GM19324 (cell line): ENCODE results near the gene MEAK7.
"Not testable (repeated sequence)": the region's sequence is repeated elsewhere in the genome, so short reads cannot be mapped to it uniquely, and the experiment has no call there.

Experiments
- ATAC-seq: cut with Tn5 transposase; IDR thresholded peaks from one replicate; pipeline ENCODE4 v1.9.1; 2021; ENCODE audit warnings: mild to moderate bottlenecking, moderate library complexity; ENCODE audit not compliant: unreplicated experiment, low FRiP score

The MEAK7 gene

GRCh38 chr16:84534815-84535214, 30.4 kb upstream of the MEAK7 start:
- ATAC-seq, result no peak

DNA sequence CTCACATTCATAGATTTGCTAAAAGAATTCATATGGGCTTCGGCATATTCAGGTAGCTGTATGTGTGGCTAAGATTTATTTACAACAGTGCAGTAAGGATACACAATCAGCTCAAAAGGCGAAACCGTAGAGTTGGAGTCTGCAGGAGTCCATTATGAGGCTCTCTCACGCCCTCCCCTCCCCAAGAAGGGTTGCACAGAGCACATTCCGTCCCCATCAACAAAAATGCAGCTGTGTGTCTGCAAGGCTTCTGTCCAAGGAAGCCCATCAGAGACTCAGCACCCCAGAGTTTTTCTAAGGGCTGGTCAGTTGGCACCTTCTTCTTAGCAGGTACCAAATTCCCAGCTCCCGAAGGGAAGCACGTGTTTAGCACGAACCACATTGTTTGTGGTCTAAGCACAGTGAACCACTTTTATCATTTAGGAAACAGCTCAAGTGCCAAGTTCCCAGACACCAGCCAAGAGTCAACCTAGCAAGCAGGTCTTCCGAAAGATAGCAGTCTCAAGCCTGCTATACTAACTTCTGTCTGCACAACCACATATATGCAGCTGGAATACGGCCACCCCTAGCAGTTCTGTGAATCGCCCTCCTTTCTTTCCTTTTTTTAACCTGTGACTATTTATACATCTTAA, 28.5 kb upstream of the MEAK7 start:
- ATAC-seq, result no peak

- no peak for ATAC-seq
Observed at GRCh38 chr16:84532291-84532724, 27.8 kb upstream of the MEAK7 start.

DNA sequence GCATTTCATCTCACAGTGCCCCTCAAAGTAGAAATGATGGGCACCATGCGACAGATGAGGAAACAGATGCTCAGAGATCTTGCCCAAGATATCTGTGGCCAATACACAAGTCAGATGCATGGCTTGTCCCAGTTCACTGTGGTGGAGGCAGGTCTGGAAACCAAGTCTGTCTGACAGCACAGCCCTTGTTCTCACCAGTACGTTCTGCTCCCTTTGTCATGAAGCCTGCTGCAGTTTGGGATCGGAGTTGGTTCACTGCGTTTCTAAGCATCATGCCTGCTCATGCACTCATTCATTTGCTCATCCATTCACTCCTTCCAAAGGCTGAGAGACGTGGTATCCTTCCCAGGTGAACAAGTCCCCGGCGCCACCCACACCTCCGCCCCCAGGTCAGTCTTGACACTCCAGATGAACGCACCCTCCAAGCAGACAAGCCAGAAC, 27.2 kb upstream of the MEAK7 start:
- ATAC-seq, result no peak

DNA sequence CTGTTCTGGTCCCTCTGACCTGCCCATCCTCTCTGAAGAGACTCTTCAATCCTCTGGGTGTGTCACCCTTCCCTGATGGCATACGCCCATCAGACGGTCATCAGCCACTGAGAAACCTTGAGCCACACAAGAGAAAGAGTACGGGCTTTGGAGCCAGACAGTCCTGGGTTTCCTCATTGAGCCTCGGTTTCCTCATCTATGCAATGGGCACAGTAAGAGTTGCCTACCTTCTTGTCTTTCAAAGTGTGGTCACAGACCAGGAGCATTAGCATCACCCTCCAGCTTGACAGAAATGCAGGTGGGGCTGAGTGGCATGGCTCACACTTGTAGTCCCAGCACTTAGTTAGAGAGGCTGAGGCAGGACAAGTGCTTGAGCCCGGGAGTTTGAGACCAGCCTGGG, 26.1 kb upstream of the MEAK7 start:
- no peak for ATAC-seq

DNA sequence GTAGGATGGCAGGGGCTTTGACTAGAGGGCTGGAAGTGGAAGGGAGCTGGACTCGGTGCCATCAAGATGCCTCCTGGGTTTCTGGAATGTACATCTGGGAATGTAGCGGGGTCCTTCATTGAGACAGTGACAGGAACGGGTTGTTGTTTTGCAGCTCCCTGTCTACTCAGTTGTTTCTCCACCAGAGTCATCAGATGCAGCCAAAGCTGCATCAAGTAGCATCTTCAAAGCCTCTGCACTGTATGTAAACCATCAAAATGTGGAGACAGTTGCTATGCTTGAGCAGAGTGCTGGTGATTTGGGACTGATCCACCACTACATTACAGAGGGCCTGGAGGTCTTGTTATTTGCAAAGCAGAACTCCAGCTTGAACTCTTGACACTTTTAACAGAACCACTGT, 25.1 kb upstream of the MEAK7 start:
- ATAC-seq, result no peak

- no peak for ATAC-seq
Observed at GRCh38 chr16:84528322-84528721, 23.9 kb upstream of the MEAK7 start.

GRCh38 chr16:84527532-84528269, 23.2 kb upstream of the MEAK7 start:
- ATAC-seq, result no peak

DNA sequence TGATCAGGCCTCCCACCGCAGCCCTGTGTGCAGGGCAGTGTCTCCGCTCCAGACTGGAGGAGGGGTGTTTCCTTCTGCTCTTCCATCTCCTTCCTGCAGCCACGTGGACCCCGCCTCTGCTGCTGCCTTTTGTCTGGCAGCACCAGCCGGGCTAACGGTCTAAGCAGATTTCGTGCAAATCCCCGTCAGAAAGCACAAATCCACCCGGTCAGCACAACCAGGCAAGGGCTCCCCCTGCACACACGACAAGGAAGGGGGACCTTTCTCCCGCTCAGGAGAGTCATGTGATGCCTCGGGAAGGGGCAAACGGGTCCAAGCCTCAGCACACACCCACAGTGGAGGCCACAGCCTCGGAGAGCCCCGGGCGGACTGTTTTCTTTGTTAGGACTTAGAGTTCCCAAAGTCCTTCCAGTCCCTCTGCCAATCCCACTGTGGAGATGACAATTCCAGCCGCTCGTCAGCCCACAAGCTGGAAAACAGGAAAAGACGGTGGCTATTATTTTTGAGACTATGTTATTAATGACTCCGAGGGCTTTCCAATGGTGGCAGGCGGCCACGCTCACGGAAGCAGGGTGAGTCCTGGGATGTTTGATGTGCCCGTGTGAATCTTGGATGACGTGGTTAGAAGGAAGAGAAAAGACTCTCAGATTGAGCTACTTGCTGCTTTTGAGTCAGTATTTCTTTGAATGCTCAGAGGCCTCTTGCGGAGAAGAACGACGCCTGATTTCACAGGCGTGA, 22.5 kb upstream of the MEAK7 start:
- ATAC-seq, result no peak

DNA sequence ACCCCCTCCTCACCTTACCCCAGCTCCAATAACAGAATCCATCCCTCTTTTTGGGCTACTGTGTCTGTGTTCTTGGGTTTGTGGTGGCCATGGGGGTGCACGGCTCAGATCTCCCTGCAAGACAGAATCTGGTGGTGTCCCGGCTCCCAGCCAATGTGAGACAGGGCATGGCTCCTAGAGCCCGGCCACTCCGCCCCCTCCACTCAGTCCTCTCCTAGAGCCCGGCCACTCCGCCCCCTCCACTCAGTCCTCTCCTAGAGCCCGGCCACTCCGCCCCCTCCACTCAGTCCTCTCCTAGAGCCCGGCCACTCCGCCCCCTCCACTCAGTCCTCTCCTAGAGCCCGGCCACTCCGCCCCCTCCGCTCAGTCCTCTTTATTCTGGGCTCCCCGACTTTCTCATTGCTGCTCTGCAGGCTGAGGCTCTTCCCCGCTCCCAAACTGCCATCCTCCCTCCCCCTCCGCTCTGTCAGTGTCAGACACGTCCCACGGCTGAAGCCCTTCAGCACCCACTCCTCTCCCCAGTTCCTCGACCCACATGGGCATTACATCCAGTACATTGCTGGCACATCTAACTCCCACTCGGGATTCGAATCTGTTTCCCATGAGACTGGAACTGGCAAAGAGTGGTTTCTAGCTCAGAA, 20.6 kb upstream of the MEAK7 start:
- ATAC-seq, result not testable (repeated sequence)

DNA sequence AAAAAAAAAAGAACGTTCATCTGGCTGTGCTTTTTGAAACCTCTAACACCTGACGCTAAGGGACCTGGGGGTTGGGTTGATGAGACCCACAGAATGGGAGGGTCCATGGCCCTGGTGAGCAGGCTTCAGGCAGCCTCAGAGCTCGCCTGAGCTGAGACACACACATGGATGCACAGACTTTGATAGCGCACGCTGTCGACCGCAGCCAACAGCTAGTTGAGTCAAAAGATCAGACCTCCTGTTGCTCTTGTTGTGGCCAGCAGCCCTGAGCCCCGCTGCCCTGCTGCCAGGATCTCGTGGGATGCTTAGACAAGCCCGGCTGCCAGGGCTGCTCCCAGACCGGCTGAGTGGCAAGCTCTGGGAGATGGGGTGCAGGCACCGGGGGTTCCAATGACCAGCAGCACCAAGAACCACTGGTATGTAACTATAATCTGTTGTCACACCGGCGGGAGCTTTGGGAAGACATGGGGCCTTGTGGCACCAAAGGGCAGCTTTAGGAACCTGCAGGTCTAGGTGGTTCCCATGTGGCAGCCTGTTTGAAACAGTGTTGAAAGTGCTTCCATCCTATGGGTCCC, 20.0 kb upstream of the MEAK7 start:
- no peak for ATAC-seq

- no peak for ATAC-seq
Observed at GRCh38 chr16:84521497-84521770, 17.0 kb upstream of the MEAK7 start.

GRCh38 chr16:84520725-84521496, 16.5 kb upstream of the MEAK7 start:
- no peak for ATAC-seq

DNA sequence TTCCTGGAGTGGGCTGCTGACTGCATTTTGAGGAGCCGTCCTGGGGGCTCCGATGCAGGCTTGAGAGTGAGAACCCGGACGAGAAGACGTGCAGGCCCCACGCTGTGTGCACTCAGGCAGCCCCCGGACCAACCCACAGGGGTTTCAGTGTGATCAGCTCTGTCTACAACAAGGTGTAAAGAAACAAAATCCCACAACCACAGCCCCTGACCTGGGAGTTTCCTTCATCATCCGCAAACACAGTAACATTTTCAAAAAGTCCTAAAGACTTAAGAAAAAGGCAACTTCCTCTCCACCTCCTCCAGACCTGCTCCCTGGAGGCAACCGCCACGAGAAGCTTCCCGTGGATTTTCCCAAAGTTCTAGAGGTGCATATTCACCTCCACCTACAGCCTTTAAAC, 15.4 kb upstream of the MEAK7 start:
- no peak for ATAC-seq

DNA sequence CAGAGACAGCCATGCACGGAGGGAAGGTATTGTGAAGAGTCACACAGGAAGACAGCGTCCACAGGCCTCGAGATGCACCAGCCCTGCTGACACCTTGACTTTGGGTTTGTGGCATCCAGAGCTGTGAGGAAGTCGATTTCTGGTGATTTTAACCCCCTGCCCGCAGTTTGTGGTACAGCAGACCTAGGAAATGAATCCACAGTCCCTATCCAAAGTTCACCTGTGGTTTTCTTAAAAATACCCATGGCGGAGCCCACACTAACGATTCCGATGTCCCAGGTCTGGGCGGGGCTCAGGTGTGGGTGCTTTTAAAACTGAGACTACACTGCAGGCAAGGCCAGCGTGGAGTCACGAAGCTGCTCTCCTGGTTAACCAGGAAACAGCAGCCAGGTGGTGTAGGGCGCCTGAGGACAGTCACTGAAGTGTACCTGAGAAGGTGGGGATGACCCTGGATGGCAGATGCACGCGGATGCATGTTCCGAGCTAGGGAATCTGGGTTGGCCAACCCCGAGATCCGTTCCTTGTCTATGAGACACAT, 14.4 kb upstream of the MEAK7 start:
- ATAC-seq, result no peak

DNA sequence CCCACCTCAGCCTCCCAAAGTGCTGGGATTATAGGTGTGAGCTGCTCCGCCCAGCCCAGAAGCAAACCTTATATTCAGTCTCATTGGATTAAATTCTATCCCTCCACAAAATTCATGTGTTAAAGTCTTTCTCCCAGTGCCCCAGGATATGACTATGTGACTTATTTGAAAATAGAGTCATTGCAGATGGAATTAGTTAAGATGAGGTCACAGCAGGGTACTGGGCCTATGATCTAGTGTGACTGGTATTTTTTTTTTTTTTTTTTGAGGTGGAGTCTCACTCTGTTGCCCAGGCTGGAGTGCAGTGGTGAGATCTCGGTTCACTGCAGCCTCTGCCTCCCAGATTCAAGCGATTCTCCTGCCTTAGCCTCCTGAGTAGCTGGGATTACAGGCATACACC, 13.8 kb upstream of the MEAK7 start:
- ATAC-seq, result not testable (repeated sequence)

GRCh38 chr16:84517366-84517765, 12.9 kb upstream of the MEAK7 start:
- no peak for ATAC-seq

GRCh38 chr16:84514874-84515835, 10.7 kb upstream of the MEAK7 start:
- peak; percentile 65 for ATAC-seq
